K562 (cell line): ENCODE results near the gene EHBP1L1. TPM values are rescaled to one million over a fixed set of nuclear protein-coding genes. Genes with fewer than 3 reads are reported as not detected.

Source experiments
- ATAC-seq: fragments of 200-7000 bp; cut with Tn5 transposase; 3 replicates; pipeline ENCODE4 v1.9.1; 2020; ENCODE audit warnings: moderate library complexity
- BruUV-seq: library from RNA; stranded (reverse); fragments of 400-500 nt; replicated peaks from 2 replicates; lab custom pipeline; 2021; lab: Mats Ljungman, UMichigan
- CTCF ChIA-PET: fragments of 300-600 bp; formaldehyde crosslinking; extraction: SDS; loops from one replicate; lab custom pipeline; 2021; ENCODE audit warnings: low intra/inter-chr PET ratio; lab: Yijun Ruan, JAX
- POLR2A ChIA-PET: fragments of 300-600, 350-650 bp; sonication (Branson Sonifier 250); formaldehyde crosslinking; extraction: SDS; loops from one replicate; lab custom pipeline; 2021; ENCODE audit warnings: antibody characterized with exemption, inconsistent platforms; lab: Yijun Ruan, JAX
- DNase-seq, 4 experiments: peaks; one replicate each; pipeline versions ENCODE4 v3.0.0 to v3.0.0-alpha.2; 2011 to 2018; ENCODE audit warnings: low spot score in 3 of 4, mixed read lengths in 3 of 4; ENCODE audit errors: extremely low read depth in 1 of 4
- FAIRE-seq: peaks from 2 replicates; lab custom pipeline; 2011; peaks lifted over from hg19 to GRCh38; lab: Jason Lieb, UNC
- H2AFZ ChIP-seq: 2 replicates; pipeline ENCODE4 v1.6.0; 2011; ENCODE audit warnings: low read depth, low read length, control low read depth, inconsistent platforms
- H3K27ac ChIP-seq: fragments of 200-600 bp; 3 replicates; pipeline ENCODE4 v1.8.0; 2011; ENCODE audit warnings: low read depth, mild to moderate bottlenecking, control low read depth, inconsistent platforms, low read length, moderate library complexity, mixed read lengths; ENCODE audit errors: extremely low read depth
- H3K27me3 ChIP-seq, 2 experiments: fragments of 300-600 bp in 1 of 2; 2 replicates in 1 of 2; 3 replicates in 1 of 2; pipeline versions ENCODE4 v1.6.0 to v1.8.0; 2011; ENCODE audit warnings: inconsistent platforms in 2 of 2, low read length in 2 of 2, mild to moderate bottlenecking in 1 of 2, mixed read lengths in 1 of 2, moderate library complexity in 1 of 2; ENCODE audit not compliant: control insufficient read depth in 2 of 2, insufficient read depth in 2 of 2
- H3K36me3 ChIP-seq: fragments of 300-600 bp; 3 replicates; pipeline ENCODE4 v1.8.0; 2011; ENCODE audit warnings: mild to moderate bottlenecking, low read length, inconsistent platforms; ENCODE audit not compliant: control insufficient read depth, insufficient read depth
- H3K4me1 ChIP-seq, 2 experiments: fragments of 200-600 bp in 1 of 2; replicated peaks in 1 of 2; 2 replicates in 1 of 2; 3 replicates in 1 of 2; pipeline versions ENCODE4 v1.5.1 to v1.8.0; 2011; ENCODE audit warnings: inconsistent platforms in 2 of 2, low read length in 2 of 2, mild to moderate bottlenecking in 1 of 2, mixed read lengths in 1 of 2, moderate library complexity in 1 of 2; ENCODE audit not compliant: control insufficient read depth in 2 of 2, insufficient read depth in 2 of 2
- H3K4me2 ChIP-seq: 2 replicates; pipeline ENCODE4 v1.6.1; 2011; ENCODE audit warnings: low read length, control low read depth, inconsistent platforms, mixed read lengths; ENCODE audit not compliant: insufficient read depth
- H3K4me3 ChIP-seq: fragments of 200-600 bp; sonication (generic), shearing (Covaris generic); 2 replicates; pipeline ENCODE4 v1.5.1; 2016; ENCODE audit warnings: control low read depth, inconsistent platforms
- H3K79me2 ChIP-seq: fragments of 200-600 bp; 3 replicates; pipeline ENCODE4 v1.8.0; 2011; ENCODE audit warnings: low read length, inconsistent platforms; ENCODE audit not compliant: control insufficient read depth, insufficient read depth
- H3K9ac ChIP-seq, 2 experiments: 2 replicates each; pipeline versions ENCODE4 v1.6.0 to v1.6.1; 2011; ENCODE audit warnings: low read depth in 2 of 2, low read length in 2 of 2, control low read depth in 1 of 2, inconsistent platforms in 1 of 2, mild to moderate bottlenecking in 1 of 2, mixed read lengths in 1 of 2; ENCODE audit not compliant: insufficient read depth in 1 of 2
- H3K9me1 ChIP-seq: one replicate; pipeline ENCODE4 v1.6.0; 2011; ENCODE audit warnings: inconsistent platforms, mild to moderate bottlenecking, low read length, moderate library complexity; ENCODE audit not compliant: control insufficient read depth, insufficient read depth
- H3K9me3 ChIP-seq: replicated peaks from 2 replicates; pipeline ENCODE4 v1.5.1; 2011; ENCODE audit warnings: low read depth, low read length, inconsistent platforms; ENCODE audit not compliant: control insufficient read depth, insufficient read depth
- H4K20me1 ChIP-seq: replicated peaks from 2 replicates; pipeline ENCODE4 v1.6.1; 2011; ENCODE audit warnings: low read length, inconsistent platforms, mixed read lengths; ENCODE audit not compliant: control insufficient read depth, insufficient read depth
- HDAC6 ChIP-seq: IDR thresholded peaks from 2 replicates; pipeline ENCODE4 v1.6.1; 2012; ENCODE audit warnings: low read depth, mild to moderate bottlenecking, control low read depth, inconsistent platforms, low read length, moderate library complexity
- MYBL2 ChIP-seq, 2 experiments: fragments of 450-650 bp in 1 of 2; sonication (generic) in 1 of 2; formaldehyde crosslinking in 1 of 2; IDR thresholded peaks; 2 replicates each; pipeline versions ENCODE4 v1.6.1 to v1.8.1; 2017 to 2022; ENCODE audit warnings: borderline replicate concordance in 1 of 2, inconsistent platforms in 1 of 2, low read depth in 1 of 2, mild to moderate bottlenecking in 1 of 2, missing genetic modification reagents in 1 of 2, moderate library complexity in 1 of 2
- SRSF3 ChIP-seq: fragments of 200-400 bp; formaldehyde crosslinking; IDR thresholded peaks from 2 replicates; pipeline ENCODE4 v1.6.1; 2016; ENCODE audit warnings: mild to moderate bottlenecking, low read length, moderate library complexity; ENCODE audit not compliant: insufficient read depth
- WGBS: fragments of 100-300 bp; shearing (Covaris generic); methylation state at CpG from one replicate; pipeline ENCODE4 v1.1.6; 2016; ENCODE audit warnings: low coverage, mixed read lengths; ENCODE audit not compliant: insufficient coverage; ENCODE audit errors: missing lambda C conversion rate; 5-methylcytosine and 5-hydroxymethylcytosine counted together
- in situ Hi-C: fragments of 300-500 bp; cut with MboI; formaldehyde crosslinking; loops from 4 replicates; pipeline ENCODE4 v1.15.0; 2018; ENCODE audit warnings: inconsistent platforms, mixed read lengths
- intact Hi-C: fragments of 100-400 bp; cut with micrococcal nuclease; formaldehyde crosslinking; loops from 2 replicates; pipeline ENCODE4 v1.14.2; 2022
- polyA plus RNA-seq, 8 experiments: library from polyadenylated mRNA; depleted of rRNA in 4 of 8; stranded (reverse) in 5 of 8; unstranded in 3 of 8; fragments of >200 nt; fragmentation: Nextera tagmentation in 2 of 8; fragmentation: Illumina TruSeq in 1 of 8; extraction: Ambion mirVana in 2 of 8; extraction: Trizol in 1 of 8; gene quantifications; 2 replicates each; pipeline versions ENCODE4 v1.2.1 to v1.2.3, GENCODE V29; 2011 to 2014; ENCODE audit warnings: inconsistent platforms in 1 of 8, missing spikeins in 1 of 8
- total RNA-seq, 7 experiments: library from RNA; depleted of rRNA in 6 of 7; stranded (reverse); fragments of >200 nt in 6 of 7; fragmentation: Illumina TruSeq in 2 of 7; extraction: Trizol in 2 of 7; gene quantifications; 2 replicates each; pipeline versions ENCODE4 v1.2.1 to v1.2.3, GENCODE V29; 2011 to 2021; ENCODE audit warnings: low replicate concordance in 1 of 7
- TF ChIP-seq, protein P1 (sequence below): fragments of 450-650 bp; IDR thresholded peaks from 2 replicates; pipeline ENCODE4 v1.7.0; 2016; ENCODE audit warnings: borderline replicate concordance
- TF ChIP-seq, protein P2 (sequence below): fragments of 450-650 bp; formaldehyde crosslinking; IDR thresholded peaks from 2 replicates; pipeline ENCODE4 v1.4.0; 2022; ENCODE audit warnings: mild to moderate bottlenecking, moderate library complexity
- TF ChIP-seq, protein P3 (sequence below), 2 experiments: fragments of 450-650 bp; conservative IDR thresholded peaks; 2 replicates each; pipeline ENCODE4 v1.6.1; 2017; ENCODE audit warnings: mild to moderate bottlenecking in 2 of 2, moderate library complexity in 2 of 2
- TF ChIP-seq, protein P4 (sequence below): sonication (generic); formaldehyde crosslinking; IDR thresholded peaks from 2 replicates; pipeline ENCODE4 v1.9.0; 2022; ENCODE audit warnings: mild to moderate bottlenecking, missing genetic modification reagents

Gene EHBP1L1
- total and polyA plus RNA-seq, 9 of the 15 experiments (the other 6 are each of a cell fraction or from before 2014, with no cell fraction given) = 0.03 to 87.1 (median 26.3) TPM

DNA sequence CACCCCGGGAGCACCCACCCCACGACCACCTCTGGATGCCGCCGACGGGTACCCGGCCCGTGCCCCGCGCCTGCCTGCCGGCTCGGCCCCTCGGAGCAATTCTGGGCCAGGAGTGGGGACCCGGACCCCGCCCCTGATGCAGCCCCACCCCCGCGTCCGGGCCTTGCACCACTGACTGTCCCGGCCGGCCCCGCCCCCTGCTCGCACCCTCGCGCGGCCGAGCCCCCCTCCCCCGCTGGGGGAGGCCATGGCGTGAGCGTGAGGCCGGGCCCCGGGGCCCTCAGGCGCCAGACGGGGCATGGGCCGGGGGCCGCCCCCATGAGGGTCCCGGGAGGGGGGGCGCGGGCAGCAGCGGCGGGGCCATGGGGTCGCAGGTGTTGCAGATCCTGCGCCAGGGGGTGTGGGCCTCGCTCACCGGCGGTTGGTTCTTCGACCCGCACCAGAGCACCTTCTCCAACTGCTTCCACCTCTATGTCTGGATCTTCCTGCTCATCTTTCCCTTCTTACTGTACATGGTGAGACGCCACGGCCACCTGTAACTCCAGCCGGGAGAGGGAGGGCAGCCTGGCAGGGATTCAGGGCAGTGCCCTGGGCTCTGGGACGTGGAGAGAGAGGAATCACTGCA is 40.2 kb downstream of the EHBP1L1 start (continued):
- TF ChIP-seq MYBL2 (IDR thresholded peaks at IDR 0.05; ENCODE audit: low read depth) = no peak
- TF ChIP-seq MYBL2 (CRISPR knock-in tag; IDR thresholded peaks at IDR 0.05; ENCODE audit: borderline replicate concordance) = no peak
- TF ChIP-seq, protein P1, sequence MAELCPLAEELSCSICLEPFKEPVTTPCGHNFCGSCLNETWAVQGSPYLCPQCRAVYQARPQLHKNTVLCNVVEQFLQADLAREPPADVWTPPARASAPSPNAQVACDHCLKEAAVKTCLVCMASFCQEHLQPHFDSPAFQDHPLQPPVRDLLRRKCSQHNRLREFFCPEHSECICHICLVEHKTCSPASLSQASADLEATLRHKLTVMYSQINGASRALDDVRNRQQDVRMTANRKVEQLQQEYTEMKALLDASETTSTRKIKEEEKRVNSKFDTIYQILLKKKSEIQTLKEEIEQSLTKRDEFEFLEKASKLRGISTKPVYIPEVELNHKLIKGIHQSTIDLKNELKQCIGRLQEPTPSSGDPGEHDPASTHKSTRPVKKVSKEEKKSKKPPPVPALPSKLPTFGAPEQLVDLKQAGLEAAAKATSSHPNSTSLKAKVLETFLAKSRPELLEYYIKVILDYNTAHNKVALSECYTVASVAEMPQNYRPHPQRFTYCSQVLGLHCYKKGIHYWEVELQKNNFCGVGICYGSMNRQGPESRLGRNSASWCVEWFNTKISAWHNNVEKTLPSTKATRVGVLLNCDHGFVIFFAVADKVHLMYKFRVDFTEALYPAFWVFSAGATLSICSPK = no peak

DNA sequence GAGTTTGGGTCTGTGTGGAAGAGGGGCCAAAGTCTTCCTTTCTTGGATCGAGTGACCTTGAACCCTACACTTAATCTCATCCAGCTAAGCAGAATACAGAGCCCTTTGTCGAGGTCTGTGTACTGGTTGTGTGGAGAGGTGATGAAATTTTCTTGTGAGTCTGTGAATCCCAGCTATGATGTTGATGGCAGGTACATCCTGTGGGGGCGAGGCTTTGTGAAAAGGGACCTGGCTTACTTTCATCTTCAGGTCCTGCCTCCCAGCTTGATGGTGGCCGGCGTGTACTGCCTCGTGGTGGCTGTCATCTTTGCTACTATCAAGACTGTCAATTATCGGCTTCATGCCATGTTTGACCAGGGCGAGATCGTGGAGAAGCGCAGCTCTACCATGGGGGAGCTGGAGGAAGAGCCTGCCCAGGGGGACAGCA is 40.7 kb downstream of the EHBP1L1 start:
- peak overlapping the region; percentile 90 for H3K4me2 ChIP-seq
- H3K27ac ChIP-seq = peak overlapping the region; percentile 74
- H3K9me3 ChIP-seq = no peaks in the 10 kb centered on the region
- peak overlapping the region; percentile 94 for H3K4me3 ChIP-seq
- WGBS = 13% methylated on average over 10 of the region's 10 CpGs
- H2AFZ ChIP-seq = no peak overlapping the region
- TF ChIP-seq, protein P2, sequence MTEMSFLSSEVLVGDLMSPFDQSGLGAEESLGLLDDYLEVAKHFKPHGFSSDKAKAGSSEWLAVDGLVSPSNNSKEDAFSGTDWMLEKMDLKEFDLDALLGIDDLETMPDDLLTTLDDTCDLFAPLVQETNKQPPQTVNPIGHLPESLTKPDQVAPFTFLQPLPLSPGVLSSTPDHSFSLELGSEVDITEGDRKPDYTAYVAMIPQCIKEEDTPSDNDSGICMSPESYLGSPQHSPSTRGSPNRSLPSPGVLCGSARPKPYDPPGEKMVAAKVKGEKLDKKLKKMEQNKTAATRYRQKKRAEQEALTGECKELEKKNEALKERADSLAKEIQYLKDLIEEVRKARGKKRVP (CRISPR knock-in tag) = no peak
- TF ChIP-seq SRSF3 (no peak), HDAC6 (no peak)
- TF ChIP-seq, protein P3, sequence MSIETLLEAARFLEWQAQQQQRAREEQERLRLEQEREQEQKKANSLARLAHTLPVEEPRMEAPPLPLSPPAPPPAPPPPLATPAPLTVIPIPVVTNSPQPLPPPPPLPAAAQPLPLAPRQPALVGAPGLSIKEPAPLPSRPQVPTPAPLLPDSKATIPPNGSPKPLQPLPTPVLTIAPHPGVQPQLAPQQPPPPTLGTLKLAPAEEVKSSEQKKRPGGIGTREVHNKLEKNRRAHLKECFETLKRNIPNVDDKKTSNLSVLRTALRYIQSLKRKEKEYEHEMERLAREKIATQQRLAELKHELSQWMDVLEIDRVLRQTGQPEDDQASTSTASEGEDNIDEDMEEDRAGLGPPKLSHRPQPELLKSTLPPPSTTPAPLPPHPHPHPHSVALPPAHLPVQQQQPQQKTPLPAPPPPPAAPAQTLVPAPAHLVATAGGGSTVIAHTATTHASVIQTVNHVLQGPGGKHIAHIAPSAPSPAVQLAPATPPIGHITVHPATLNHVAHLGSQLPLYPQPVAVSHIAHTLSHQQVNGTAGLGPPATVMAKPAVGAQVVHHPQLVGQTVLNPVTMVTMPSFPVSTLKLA (conservative IDR thresholded peaks at IDR 0.05) = peak in 1 of 2 experiments; percentile 16; a peak in 1 of 4 replicates
- TF ChIP-seq, protein P4, sequence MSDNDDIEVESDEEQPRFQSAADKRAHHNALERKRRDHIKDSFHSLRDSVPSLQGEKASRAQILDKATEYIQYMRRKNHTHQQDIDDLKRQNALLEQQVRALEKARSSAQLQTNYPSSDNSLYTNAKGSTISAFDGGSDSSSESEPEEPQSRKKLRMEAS (CRISPR knock-in tag) = 0 out of 2 replicates have a peak, but pooled peaks have one; percentile 33
- H3K36me3 ChIP-seq = peaks cover 59% of the 10 kb centered on the region; the same call in 2 of the 3 replicates
- H3K4me1 ChIP-seq = peaks cover 24 to 70% of the 10 kb centered on the region in 2 experiments
- H3K9ac ChIP-seq = peak overlapping the region; percentile 85 to 97
- intact Hi-C loops = no loop called here
- in situ Hi-C loops = no loop called here
- no peaks in the 10 kb centered on the region for H3K27me3 ChIP-seq
- ChIA-PET POLR2A (interaction anchor here (0.5 to 2.0 kb wide), 3 partner anchors 10 to 276 kb away, joined by 3 to 7 read pairs (median 4); no protein-coding TSS in a partner anchor), CTCF (no interaction called here)
- DNase-seq (peak in 1 of 4 experiments; percentile 25), FAIRE-seq (no peak), ATAC-seq (no peak)
- H4K20me1 ChIP-seq = no peaks in the 10 kb centered on the region; the same call in 1 of the 2 replicates
- BruUV-seq = no TSS peak
- peaks cover 59% of the 10 kb centered on the region for H3K79me2 ChIP-seq
- no peaks in the 10 kb centered on the region for H3K9me1 ChIP-seq
